Gastrocnemius medialis (tissue), 4 donors: ENCODE results near the gene KYNU. TPM values are rescaled to one million over a fixed set of nuclear protein-coding genes. Genes with fewer than 3 reads are reported as not detected.
"Not testable (repeated sequence)": the region's sequence is repeated elsewhere in the genome, so short reads cannot be mapped to it uniquely, and the experiment has no call there.

ENCODE experiments used
- ATAC-seq, 2 donors: fragments of 150-250 bp; one replicate each; pipeline ENCODE4 v1.9.1; 2016
- DNase-seq, 2 donors: peaks; one replicate each; pipeline ENCODE4 v3.0.0-alpha.2; 2019
- H3K27ac ChIP-seq, 4 donors: fragments of 200-600 bp; sonication (generic); 1 replicate in 1 of 4; 2 replicates in 3 of 4; pipeline ENCODE4 v1.5.1; 2016 to 2018; ENCODE audit warnings: mild to moderate bottlenecking in 2 of 4, moderate library complexity in 1 of 4
- H3K27me3 ChIP-seq, 3 donors: fragments of 200-600 bp; sonication (generic) in 2 of 3; 1 replicate in 1 of 3; 2 replicates in 2 of 3; pipeline versions ENCODE4 v1.5.1 to v1.6.0; 2016 to 2019; ENCODE audit warnings: mild to moderate bottlenecking in 1 of 3, moderate library complexity in 1 of 3
- H3K36me3 ChIP-seq, 2 donors: fragments of 200-600 bp; sonication (generic) in 1 of 2; one replicate each; pipeline ENCODE4 v1.5.1; 2017 to 2018
- H3K4me1 ChIP-seq, 2 donors: fragments of 200-600 bp; sonication (generic) in 1 of 2; one replicate each; pipeline ENCODE4 v1.5.1; 2016 to 2017; ENCODE audit warnings: mild to moderate bottlenecking in 2 of 2
- H3K4me3 ChIP-seq, 4 donors: fragments of 200-600 bp; sonication (generic) in 3 of 4; 1 replicate in 1 of 4; 2 replicates in 3 of 4; pipeline ENCODE4 v1.5.1; 2016 to 2019; ENCODE audit warnings: mild to moderate bottlenecking in 2 of 4
- H3K9me3 ChIP-seq, 3 donors: fragments of 200-600 bp; sonication (generic) in 2 of 3; 1 replicate in 1 of 3; 2 replicates in 2 of 3; pipeline ENCODE4 v1.5.1; 2016 to 2019
- CTCF ChIP-seq, 5 experiments: fragments of 450-650 bp in 3 of 5; fragments of 200-600 bp in 2 of 5; sonication (generic) in 2 of 5; IDR thresholded peaks in 4 of 5; conservative IDR thresholded peaks in 1 of 5; 1 replicate in 4 of 5; 2 replicates in 1 of 5; pipeline ENCODE4 v1.5.1; 2016 to 2019; ENCODE audit warnings: antibody characterized with exemption in 5 of 5, mild to moderate bottlenecking in 3 of 5, moderate library complexity in 3 of 5
- POLR2A ChIP-seq, 2 donors: fragments of 450-650 bp; IDR thresholded peaks; one replicate each; pipeline ENCODE4 v1.6.1; 2017; ENCODE audit warnings: antibody characterized with exemption in 2 of 2, mild to moderate bottlenecking in 2 of 2, moderate library complexity in 2 of 2
- in situ Hi-C, 4 donors: fragments of 200-750 bp; cut with MboI; loops; one replicate each; pipeline versions ENCODE4 v1.15.0 to v1.8.0; 2017; ENCODE audit warnings: low sequenced_read_pairs in 4 of 4
- intact Hi-C: fragments of 100-400 bp; cut with DNase I; formaldehyde crosslinking; loops from one replicate; pipeline ENCODE4 v1.15.1; 2023; ENCODE audit warnings: low total_unique reads
- total RNA-seq, 4 donors: library from RNA; depleted of rRNA; stranded (reverse); fragments of >200 nt; gene quantifications; one replicate each; pipeline versions ENCODE4 v1.1.0 to v1.2.3, GENCODE V29; 2016

KYNU gene
- total RNA-seq, 4 donors from 2014 or later = 0.46 to 2.0 (median 0.61) TPM; not detected in 1

GRCh38 chr2:143083636-143084035 lies 206.2 kb downstream of the KYNU start:
- Histone ChIP-seq H3K9me3 (no peaks in the 10 kb centered on the region), H3K4me3 (no peak overlapping the region), H3K27ac (no peak overlapping the region), H3K36me3 (no peaks in the 10 kb centered on the region), H3K4me1 (no peaks in the 10 kb centered on the region), H3K27me3 (no peaks in the 10 kb centered on the region)
- in situ Hi-C loops (no loop called here), intact Hi-C loops (no loop called here)
- no peak for DNase-seq
- no peak for ATAC-seq
- no peak for TF ChIP-seq POLR2A (IDR thresholded peaks at IDR 0.05)
- no peak for TF ChIP-seq CTCF (IDR thresholded peaks at IDR 0.05 in 4 of 5, conservative IDR thresholded peaks at IDR 0.05 in 1 of 5)

- no peak for ATAC-seq
- Histone ChIP-seq H3K4me3 (no peak overlapping the region), H3K27ac (no peak overlapping the region), H3K27me3 (no peaks in the 10 kb centered on the region), H3K9me3 (no peaks in the 10 kb centered on the region), H3K36me3 (no peaks in the 10 kb centered on the region), H3K4me1 (no peaks in the 10 kb centered on the region)
- in situ Hi-C loops (no loop called here), intact Hi-C loops (no loop called here)
- TF ChIP-seq CTCF (IDR thresholded peaks at IDR 0.05 in 4 of 5, conservative IDR thresholded peaks at IDR 0.05 in 1 of 5) = no peak
- TF ChIP-seq POLR2A (IDR thresholded peaks at IDR 0.05) = no peak
- DNase-seq = no peak
Observed at GRCh38 chr2:143084462-143084861, 207.0 kb downstream of the KYNU start.

- no peak overlapping the region for H3K27ac ChIP-seq
- H3K27me3 ChIP-seq = no peaks in the 10 kb centered on the region
- no peaks in the 10 kb centered on the region for H3K9me3 ChIP-seq
- ATAC-seq = no peak
- no peaks in the 10 kb centered on the region for H3K4me1 ChIP-seq
- DNase-seq = no peak
- intact Hi-C loops (no loop called here), in situ Hi-C loops (no loop called here)
- H3K4me3 ChIP-seq = no peak overlapping the region
- H3K36me3 ChIP-seq = no peaks in the 10 kb centered on the region
- TF ChIP-seq CTCF (IDR thresholded peaks at IDR 0.05 in 4 of 5, conservative IDR thresholded peaks at IDR 0.05 in 1 of 5) (no peak), POLR2A (IDR thresholded peaks at IDR 0.05) (no peak)
Observed at GRCh38 chr2:143085125-143085784, 207.8 kb downstream of the KYNU start.

GRCh38 chr2:143087033-143087432 lies 209.6 kb downstream of the KYNU start:
- in situ Hi-C loops = no loop called here
- intact Hi-C loops = no loop called here
- H3K36me3 ChIP-seq = no peaks in the 10 kb centered on the region
- H3K27ac ChIP-seq = no peak overlapping the region
- H3K4me3 ChIP-seq = no peak overlapping the region
- DNase-seq = no peak
- TF ChIP-seq CTCF (IDR thresholded peaks at IDR 0.05 in 4 of 5, conservative IDR thresholded peaks at IDR 0.05 in 1 of 5) (no peak), POLR2A (IDR thresholded peaks at IDR 0.05) (no peak)
- no peaks in the 10 kb centered on the region for H3K4me1 ChIP-seq
- no peaks in the 10 kb centered on the region for H3K27me3 ChIP-seq
- ATAC-seq = no peak
- no peaks in the 10 kb centered on the region for H3K9me3 ChIP-seq

GRCh38 chr2:143088388-143088787 lies 210.9 kb downstream of the KYNU start:
- TF ChIP-seq CTCF (IDR thresholded peaks at IDR 0.05 in 4 of 5, conservative IDR thresholded peaks at IDR 0.05 in 1 of 5) (no peak), POLR2A (IDR thresholded peaks at IDR 0.05) (no peak)
- H3K36me3 ChIP-seq = no peaks in the 10 kb centered on the region
- H3K27me3 ChIP-seq = no peaks in the 10 kb centered on the region
- intact Hi-C loops (no loop called here), in situ Hi-C loops (no loop called here)
- DNase-seq (no peak), ATAC-seq (no peak)
- no peaks in the 10 kb centered on the region for H3K4me1 ChIP-seq
- no peak overlapping the region for H3K27ac ChIP-seq
- H3K4me3 ChIP-seq = no peak overlapping the region
- H3K9me3 ChIP-seq = no peaks in the 10 kb centered on the region

GRCh38 chr2:143089520-143089919 lies 212.1 kb downstream of the KYNU start:
- in situ Hi-C loops, DNase-seq: not testable (repeated sequence)

More at GRCh38 chr2:143089520-143089919, 212.1 kb downstream of the KYNU start:
- H3K9me3 ChIP-seq, intact Hi-C loops, H3K27ac ChIP-seq, ATAC-seq, H3K36me3 ChIP-seq, H3K4me1 ChIP-seq, H3K27me3 ChIP-seq, H3K4me3 ChIP-seq: not testable (repeated sequence)
